NCI-H2227 (cell line): ENCODE measurements around the gene CERS4.
"Not testable (repeated sequence)": the region's sequence is repeated elsewhere in the genome, so short reads cannot be mapped to it uniquely, and the experiment has no call there.

Experiments used
- DNase-seq: peaks from one replicate; lab custom pipeline; 2025; ENCODE audit not compliant: unreplicated experiment; lab: John Stamatoyannopoulos, UW

The CERS4 gene

DNA sequence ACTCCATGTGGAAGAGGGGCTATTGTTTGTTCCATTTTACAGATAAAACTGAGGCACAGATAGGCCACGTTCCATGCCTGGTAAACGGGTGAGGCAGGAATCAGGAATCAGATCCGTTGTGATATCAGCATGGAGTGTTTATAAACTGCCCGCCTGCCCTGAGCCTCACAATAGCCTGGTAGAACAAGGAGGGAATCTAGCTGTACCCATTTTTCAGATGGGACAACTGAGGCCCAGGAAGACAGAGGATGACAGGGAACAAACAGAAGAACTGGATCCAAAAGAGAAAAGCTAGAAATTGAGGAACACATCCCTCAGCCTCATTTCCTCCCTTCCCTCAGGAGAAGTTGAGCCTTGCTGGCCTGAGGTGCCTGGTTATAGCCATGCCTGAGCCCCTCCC lies 32.5 kb downstream of the CERS4 start:
- no peak for DNase-seq

DNA sequence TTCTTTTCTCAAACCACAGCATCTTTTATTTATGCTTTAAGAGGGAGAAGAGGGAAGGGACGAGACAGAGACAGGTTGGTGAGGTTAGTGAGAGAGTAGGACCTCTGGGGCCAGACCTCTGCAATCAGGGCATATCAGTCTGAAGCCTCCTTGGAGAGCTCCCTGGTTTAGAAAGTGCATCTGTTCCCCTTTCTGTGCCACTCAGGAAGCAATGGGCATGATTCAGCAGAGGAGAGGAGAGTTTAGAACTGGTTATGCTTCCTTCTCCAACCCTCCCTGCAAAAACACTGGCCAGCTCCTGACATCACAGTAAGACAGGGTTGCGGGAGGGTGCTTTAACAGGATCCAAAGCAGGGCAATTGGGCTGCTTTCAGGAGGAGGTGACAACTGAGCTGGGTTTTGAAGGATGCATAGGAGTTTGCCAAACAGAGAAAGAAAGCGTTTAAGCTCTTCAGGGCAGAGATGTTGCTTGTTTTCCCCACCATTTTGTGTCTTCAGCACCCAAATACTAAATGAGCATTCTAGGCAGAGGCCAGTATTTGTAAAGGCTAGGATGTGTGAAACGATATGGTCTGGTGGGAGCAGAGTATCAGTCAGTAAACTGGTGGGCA lies 33.1 kb downstream of the CERS4 start:
- DNase-seq = no peak

DNA sequence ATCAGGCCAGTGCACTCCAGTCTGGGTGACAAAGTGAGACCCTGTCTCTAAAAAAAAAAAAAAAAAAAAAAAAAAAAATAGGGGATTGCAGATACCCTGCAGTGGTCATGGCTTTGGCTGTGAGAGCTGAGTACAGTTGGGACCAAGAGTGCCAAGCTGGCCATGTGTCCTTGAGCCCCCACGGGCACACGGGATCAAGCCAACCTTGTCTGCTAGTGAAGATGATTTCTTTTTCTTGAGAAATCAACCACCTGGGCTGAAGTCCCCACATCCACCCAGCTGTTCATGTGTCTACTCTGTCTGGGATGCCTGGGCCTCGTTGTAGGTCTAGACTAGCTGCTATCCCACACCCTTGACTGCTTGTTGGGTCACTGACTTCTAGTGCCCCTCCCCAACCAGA lies 34.0 kb downstream of the CERS4 start:
- DNase-seq = no peak

DNA sequence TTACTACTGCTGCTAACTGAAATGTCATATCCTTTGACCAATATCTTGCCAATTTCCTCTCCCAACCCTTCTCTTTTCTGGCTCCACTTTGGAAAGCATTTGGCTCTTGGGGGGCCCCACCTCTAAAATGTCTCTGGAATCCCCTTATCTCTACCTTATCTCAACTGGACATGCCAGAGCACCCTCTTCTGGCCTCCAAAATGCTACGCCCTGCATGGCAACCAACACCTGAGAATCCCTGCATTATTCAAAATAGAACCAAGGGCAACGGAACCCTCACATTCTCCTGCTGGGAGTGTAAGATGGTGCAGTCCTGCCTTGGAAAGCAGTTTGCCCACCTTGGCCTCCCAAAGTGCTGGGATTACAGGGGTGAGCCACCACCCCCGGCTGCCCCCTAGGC lies 35.3 kb downstream of the CERS4 start:
- no peak for DNase-seq

DNA sequence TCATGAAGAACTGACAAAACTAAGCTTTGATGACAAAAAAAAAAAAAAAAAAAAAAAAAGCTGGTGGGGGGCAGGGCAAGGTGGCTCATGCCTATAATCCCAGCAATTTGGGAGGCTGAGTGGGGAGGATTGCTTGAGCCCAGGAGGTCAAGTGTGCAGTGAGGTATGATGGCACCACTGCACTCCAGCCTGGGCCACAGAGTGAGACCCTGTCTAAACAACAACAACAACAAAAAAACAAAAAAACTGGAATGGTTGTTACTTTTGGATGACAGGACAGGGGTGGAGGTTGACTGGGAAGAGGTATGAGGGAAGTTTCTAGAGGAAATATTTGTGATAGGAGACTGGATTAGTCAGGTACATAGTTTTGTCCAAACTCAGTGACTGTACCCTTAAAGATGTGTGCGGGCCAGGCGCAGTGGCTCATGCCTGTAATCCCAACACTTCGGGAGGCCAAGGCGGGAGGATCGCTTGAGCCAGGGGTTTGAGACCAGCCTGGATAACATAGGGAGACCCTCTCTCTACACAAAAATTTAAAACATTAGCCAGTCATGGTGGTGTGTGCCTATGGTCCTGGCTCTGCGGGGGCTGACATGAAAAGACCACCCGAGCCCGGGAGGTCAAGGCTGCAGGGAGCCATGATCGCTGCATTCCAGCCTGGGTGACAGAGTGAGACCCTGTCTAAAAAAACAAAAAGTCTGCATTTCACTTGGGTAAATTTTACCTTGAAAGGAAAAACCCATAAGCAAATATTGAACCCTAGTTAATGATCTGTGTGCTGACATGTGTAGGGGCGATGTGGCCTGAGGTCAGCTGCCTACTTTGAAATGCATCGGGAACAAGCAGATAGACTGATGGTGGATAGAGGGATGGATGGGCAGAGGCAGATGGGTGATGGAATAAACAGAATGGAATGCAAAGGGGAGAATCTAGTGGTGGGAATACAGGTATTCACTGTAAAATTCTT lies 37.0 kb downstream of the CERS4 start:
- DNase-seq = no peak

DNA sequence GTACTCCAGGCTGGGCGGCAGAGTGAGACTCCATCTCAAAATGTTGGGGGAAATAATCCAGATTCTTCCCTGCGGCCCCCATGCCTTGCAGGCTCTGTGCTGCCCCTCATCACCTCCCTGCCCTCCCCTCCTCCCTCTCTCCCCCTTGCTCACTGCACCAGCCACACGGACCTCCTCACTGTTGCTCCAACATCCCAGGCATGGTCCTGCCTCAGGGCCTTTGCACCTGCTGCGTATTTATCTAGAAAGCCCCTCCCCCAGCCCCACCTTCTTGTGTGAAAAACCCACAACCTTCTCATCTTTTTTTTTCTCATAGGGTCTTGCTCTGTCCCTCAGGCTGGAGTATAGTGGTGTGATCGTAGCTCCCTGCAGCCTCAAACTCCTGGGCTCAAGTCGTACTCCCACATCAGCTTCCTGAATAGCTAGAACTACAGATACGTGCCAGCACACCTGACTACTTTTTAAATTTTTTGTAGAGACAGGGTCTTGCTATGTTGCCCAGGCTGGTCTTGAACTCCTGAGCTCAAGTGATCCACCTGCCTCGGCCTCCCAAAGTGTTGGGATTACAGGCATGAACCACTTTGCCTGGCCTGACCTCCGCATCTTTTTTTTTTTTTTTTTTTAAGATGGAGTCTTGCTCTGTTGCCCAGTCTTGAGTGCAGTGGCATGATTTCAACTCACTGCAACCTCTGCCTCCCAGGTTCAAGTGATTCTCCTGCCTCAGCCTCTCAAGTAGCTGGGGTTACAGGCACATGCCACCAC lies 38.1 kb downstream of the CERS4 start:
- not testable (repeated sequence) for DNase-seq

DNA sequence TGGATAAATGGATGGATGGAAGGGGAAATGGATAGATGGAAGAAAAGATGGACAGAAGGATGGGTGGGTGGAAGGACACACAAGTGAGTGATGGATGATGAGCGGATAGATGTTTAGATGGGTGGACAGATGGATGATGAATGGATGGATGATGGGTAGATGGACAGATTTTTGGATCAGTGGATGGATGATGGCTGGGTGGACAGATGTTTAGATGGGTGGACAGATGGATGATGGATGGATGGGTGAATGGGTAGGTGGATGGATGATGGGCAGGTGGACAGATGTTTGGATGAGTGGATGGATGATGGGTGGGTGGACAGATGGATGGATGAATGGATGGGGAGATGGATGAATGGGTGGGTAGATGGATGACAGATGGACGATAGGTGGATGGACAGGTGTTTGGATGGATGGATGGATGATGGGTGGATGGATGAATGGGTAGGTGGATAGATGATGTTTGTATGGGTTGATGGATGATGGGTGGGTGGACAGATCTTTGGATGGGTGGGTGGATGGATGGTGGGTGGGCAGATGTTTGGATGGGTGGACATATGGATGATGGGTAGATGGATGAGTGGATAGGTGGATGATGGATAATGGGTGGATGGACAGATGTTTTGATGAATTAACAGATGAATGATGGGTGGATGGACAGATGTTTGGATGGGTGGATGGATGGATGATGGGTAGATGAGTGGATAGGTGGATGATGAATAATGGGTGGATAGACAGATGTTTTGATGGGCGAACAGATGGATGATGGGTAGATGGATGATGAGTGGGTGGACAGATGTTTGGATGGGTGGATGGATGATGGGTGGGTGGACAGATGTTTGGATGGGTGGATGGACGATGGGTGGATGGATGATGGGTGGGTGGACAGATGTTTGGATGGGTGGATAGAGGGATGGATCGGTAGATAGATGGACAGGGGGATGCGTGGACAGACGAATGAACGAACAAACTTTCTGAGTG lies 39.5 kb downstream of the CERS4 start:
- DNase-seq = no peak

DNA sequence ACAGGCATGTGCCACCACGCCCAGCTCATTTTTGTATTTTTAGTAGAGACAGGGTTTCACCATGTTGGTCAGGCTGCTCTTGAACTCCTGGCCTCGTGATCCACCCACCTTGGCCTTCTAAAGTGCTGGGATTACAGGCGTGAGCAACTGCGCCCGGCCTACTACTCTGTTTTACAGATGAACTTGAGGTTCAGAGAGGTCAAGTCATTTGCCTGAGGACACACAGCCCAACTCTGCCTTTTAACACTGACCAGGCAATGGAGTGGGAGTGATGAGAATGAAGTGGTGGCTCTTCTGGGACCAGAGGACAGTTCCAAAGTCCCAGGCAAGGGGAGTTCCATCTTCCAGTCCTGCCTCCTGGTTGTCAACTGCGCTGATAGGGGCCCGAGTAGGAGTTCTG lies 41.4 kb downstream of the CERS4 start:
- DNase-seq = no peak

DNA sequence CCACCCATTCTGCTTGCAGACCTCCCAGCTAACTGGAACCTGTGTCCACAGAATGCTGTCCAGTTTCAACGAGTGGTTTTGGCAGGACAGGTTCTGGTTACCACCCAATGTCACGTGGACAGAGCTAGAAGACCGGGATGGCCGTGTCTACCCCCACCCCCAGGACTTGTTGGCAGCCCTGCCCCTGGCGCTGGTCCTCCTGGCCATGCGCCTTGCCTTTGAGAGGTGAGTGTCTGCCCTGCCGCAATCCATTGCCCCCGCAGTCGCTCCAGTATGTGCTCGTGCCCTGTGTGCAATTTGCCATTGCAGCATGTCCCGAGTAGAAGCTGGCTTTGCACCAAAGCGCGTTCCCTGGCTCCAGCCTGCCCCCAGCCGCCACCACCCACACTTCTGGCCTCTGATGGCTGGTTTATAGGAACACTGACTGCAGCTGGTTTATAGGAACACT lies 41.9 kb downstream of the CERS4 start:
- DNase-seq = no peak

DNA sequence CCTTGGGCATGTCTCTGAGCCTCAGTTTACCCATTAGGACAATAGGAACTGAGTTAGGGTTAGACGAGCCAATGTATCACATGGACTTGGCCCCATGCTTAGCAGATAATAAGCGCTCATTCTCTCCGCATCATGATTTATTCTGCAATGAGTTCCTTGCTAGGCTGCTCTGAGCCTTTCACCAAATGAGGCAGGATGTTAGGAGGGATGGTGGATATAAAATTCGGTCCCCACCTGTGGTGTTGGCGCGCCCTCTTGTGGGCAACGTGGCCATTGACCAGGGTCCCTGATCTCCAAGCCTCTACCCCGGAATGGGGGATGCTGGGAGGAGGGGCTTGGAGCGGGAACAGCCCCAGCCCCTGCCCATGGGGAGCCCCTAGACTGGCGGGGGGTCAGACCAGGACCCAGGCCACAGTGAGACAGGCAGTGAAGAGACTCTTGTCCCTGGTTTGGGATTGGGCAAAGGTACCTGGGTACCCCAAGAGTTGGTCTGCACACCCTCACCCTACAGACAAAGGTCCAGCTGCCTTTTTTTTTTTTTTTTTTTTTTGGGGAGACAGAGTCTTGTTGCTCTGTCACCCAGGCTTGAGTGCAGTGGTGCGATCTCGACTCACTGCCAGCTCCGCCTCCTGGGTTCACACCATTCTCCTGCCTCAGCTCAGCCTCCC lies 43.9 kb downstream of the CERS4 start:
- peak; percentile 87 for DNase-seq

DNA sequence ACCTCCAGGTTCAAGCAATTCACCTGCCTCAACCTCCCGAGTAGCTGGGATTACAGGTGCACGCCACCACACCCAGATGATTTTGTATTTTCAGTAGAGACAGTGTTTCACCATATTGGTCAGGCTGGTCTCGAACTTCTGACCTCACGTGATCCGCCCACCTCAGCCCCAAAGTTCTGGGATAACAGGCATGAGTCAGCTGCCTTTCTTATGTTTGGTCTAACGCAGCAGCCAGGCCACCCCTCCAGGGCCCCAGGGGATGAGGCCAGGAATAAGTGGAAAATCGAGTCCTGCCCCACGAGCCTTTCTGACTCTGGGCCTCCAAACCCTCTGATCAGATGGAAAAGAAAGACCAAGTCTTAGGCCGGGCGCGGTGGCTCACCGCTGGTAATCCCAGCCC lies 44.5 kb downstream of the CERS4 start:
- DNase-seq = no peak

DNA sequence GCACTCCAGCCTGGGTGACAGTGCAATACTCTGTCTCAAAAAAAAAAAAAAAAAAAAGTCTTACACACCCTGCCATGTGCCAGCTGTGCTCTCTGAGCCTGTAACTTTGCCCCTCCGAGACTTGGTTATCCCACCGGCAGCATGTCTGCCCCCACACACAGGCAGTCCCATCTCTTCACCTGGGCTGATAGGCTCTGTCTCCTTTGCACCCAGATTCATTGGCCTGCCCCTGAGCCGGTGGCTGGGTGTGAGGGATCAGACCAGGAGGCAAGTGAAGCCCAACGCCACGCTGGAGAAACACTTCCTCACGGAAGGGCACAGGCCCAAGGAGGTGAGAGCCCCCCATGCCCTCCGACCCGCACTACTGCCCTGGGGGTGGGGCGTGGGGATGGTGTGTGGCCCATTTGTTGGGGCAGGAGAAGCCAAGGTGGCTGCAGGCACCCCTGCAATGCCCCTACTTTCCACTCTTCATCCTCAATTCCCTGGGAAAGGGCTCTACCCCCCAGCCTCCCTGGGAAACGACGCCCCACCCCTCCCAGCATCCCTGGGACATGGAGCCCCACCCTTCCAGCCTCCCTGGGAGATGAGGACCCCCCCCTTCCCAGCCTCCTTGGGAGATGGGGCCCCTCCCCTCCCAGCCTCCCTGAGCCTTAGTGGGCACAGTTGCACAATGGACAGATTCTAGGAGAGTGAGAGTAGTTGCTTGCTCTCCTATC lies 45.3 kb downstream of the CERS4 start:
- DNase-seq = no peak

DNA sequence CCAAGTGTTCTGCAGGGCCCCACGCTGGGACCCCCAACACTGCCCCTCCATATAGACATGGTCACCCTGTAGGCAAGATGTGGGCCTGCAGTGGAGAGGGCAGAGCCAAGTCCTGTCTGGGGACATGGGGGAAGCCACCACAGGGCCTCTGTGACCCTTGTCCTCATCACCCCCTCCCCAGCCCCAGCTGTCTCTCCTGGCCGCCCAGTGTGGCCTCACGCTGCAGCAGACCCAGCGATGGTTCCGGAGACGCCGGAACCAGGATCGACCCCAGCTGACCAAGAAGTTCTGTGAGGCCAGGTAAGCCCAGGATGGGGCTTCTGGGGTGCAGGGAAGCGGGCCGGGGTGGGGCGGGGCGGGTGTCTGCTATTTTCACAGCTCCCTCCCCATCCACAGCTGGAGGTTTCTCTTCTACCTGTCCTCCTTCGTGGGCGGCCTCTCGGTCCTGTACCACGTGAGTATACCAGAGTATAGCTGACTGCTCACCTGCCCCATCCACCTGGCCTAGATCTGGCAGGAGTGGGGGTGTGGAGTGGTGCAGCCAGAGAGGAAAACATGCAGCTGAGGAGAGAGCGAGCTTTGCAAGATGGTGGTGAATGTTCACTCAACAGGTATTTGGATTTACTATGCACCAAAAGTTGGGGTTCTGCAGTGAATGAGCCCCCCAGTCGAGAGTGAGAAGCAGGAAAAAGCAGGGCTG lies 46.4 kb downstream of the CERS4 start:
- no peak for DNase-seq

DNA sequence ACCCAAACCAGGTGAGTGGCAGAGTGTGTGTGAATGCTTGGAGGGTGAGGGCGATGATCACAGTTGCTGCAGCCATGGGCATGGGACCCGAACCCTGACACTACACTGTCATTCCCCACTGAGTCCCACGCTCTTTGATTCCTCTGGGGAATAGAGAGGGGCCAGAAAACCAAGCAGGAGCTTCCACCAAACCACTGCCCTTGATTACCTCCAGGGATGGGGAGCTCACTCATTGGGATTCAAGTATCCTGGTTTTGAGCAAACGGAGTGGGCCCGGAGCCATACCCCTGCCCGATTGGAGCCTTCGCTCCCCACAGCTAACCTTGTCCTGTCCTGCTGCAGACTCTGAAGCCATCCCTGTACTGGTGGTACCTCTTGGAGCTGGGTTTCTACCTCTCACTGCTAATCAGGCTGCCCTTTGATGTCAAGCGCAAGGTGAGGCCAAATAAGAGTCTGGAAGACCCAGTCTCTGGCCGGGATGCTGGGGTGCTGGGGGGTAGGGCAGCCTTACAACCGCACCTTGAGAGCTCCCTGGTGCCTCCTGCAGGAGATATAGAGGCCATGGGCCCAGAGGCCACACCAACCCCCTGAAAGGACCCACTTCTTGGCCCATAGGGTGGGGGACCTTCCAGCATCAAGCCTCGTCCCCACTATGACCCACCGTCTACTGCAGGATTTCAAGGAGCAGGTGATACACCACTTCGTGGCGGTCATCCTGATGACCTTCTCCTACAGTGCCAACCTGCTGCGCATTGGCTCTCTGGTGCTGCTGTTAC lies 47.3 kb downstream of the CERS4 start:
- DNase-seq = no peak

DNA sequence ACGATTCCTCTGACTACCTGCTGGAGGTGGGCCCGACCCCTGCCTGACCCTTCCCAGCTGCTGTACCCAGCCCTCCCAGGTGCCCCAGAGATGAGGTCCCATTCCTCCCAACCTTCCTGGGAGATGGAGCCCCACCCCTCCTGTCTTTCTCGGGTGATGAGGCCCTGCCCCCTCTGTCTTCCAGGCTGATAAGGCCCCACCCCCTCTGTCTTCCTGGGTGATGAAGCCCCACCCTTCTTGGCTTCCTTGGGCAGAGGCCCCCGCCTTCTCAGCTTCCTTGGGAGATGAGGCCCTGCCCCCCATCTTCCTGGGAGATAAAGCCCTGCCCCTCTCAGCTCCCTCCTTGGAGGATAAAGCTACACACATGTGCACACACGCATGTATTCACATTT lies 47.9 kb downstream of the CERS4 start:
- peak; percentile 26 for DNase-seq

DNA sequence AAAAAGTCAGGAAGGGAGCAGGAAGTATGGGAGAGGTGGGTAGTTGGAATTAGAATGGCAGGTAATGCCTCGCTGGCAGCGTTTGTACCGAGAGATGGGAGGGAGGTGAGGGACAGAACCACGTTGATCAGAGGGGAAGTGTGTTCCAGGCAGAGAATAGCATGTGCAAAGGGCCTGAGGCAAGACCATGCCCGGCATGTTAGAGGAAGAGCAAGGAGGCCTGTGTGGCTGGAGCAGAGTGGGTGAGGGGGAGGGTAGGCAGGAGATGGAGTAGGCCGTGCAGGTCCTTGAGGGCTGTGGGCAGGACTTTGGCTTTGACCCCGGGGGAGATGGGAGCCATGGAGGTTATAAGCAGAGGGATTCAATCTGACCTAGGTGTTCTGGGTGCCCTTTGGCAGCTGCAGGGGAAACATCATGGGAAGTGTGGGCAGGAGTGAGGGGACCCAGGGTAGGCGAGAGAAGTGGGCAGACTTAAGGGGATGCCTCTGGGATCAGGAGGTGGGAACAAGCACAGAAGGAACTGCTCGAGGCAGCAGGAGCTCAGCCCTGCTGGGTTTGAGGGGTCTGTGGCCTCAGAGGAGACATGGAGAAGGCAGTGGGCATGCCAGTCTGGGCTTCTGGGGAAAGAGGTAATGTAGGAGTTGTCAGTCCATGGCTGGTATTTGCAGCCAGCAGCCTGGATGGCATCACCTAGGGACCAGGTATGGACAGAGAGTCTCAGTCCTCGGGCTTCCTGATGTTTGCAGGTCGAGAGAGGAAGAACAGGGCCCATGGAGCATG lies 50.2 kb downstream of the CERS4 start:
- no peak for DNase-seq

DNA sequence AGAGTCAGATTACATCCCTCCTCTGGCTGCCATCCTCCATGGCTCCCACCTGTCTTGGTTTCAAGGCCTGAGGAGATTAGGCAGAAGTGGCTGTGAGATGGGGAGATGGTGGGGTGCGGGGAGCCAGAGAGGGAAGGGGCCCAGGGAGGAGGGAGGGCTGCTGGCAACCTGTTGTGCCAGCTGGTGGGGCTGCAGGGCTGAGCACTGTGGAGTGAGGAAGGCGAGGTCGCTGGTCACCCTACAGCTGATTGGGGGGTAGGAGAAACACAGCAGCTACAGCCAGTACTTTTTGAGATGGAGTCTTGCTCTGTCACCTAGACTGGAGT lies 50.7 kb downstream of the CERS4 start:
- no peak for DNase-seq
